Stimulated activated CD8-positive, alpha-beta memory T cell treated with anti-CD3 and anti-CD28 coated beads, Interleukin-15, amount 100 ng/mL, for 1 hour (primary cell): ENCODE data around the gene EIF2S3B.

Experiments
- DNase-seq: peaks from one replicate; pipeline ENCODE4 v3.0.0-alpha.2; 2020; ENCODE audit warnings: low read depth

The EIF2S3B gene

DNA sequence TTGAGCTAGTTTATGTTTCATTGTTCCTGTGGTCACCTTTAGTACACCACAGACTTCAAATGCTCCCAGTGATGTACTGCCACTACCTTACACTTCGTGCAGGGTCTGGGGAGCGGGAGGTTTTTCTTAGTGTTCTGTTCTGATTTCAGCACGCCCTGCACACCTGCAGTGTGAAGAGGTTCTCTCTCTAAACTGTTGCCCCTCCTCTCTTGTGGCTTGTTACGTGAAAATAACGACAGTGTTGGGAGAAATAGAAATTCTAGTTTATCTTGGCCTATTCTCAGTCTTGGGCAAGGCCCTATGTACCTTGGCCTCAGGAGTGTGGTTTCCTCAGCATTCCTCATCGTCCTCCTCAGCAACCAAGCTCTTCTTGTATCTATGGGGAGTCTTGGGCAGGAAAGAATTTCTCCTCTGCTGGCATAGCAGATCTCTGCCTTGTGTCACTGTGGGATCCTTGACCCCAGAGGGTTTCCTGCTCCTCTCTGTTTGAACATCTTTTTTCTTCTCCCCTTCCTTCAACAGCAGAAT lies 48.6 kb downstream of the EIF2S3B start:
- DNase-seq: no peak

DNA sequence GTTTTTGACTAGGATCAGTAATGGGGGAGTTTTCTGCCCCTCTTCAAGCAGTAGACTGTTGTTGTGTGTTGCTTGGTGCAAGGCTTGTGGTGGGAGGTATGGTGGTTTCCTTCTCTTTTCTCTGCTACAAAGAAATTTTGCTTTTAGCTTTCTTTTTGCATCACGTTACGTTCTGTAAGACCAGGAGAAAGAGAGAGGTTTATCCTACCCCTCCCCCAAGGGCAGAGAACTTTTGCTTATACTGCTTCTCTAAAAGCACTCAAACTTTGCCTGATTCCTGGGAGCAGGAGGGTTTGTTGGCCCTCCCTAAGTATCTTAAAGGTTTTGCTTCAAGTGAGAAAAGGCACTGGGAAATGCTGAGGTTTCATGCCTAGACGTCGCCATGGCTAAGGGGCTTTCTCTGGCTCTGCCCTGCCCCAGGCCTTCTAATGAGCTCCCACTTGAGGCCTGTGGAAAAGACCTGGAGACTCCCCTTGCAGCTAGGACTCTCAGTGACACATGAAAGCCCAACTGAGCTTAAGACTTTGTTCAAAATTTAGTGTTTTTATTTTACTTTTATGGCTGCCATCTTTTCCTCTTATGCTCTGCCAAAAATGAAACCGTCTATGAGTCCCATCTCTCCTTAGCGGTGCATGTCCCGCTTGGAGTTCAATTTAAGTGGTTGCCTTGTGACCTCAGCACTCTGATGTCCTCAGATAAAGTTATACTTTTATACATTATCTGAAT lies 49.2 kb downstream of the EIF2S3B start:
- no peak for DNase-seq

DNA sequence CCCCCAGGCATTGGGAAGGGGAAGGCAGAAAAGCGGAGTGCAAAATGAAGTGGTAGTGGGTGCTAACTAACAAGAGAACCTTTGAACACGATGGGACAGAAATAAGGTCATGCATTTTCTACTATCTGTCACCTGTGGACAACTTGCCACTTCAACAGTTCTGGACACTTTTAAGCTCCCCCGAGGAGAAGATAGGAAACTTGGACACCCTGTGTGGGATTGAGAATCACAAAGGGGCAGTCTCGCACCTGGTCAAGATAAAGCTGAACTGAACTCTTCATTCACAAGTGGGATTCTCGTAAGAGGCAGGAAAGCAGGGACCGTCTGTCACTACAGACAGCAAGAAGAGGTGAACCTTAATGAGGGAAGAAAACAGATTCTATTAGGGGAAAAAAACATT lies 51.6 kb downstream of the EIF2S3B start:
- no peak for DNase-seq

DNA sequence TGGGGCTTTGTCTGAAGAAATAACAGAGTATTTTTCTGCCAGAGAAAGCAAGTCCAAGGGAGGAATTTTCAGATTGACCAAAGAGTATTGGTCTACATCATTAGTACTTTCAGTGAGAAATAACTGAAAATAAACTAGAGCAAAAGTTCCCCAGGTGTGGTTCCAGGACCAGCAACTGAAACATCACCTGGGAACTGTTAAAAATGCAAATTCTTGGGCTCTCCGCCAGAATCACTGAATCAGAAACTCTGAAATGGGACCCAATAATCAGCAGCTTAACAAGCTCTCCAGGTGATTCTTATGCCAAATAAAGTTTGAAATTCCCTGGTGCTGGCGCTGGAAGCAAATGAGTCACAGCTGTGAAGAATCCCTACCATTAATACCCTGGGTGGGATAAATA lies 52.1 kb downstream of the EIF2S3B start:
- DNase-seq: no peak
